Astrocyte (in vitro differentiated cells and primary cell): ENCODE measurements around the gene IGFBP7. TPM values are rescaled to one million over a fixed set of nuclear protein-coding genes. Genes with fewer than 3 reads are reported as not detected.
A peak's percentile ranks its signal among the peaks of the same experiment; 100 is the strongest.

Source experiments
- DNase-seq: peaks from one replicate; pipeline ENCODE4 v3.0.0-alpha.2; 2010; ENCODE audit warnings: low read depth
- FAIRE-seq: peaks from 2 replicates; lab custom pipeline; 2011; peaks lifted over from hg19 to GRCh38; lab: Jason Lieb, UNC
- H2AFZ ChIP-seq: 2 replicates; pipeline ENCODE4 v1.6.0; 2012; ENCODE audit warnings: low read depth, low read length, inconsistent platforms
- H3K27ac ChIP-seq: 2 replicates; pipeline ENCODE4 v1.5.1; 2011; ENCODE audit warnings: low read depth, low read length, inconsistent platforms
- H3K27me3 ChIP-seq: 2 replicates; pipeline ENCODE4 v1.6.0; 2011; ENCODE audit warnings: low read length, inconsistent platforms; ENCODE audit not compliant: insufficient read depth
- H3K36me3 ChIP-seq: 2 replicates; pipeline ENCODE4 v1.5.1; 2011; ENCODE audit warnings: low read length, inconsistent platforms; ENCODE audit not compliant: insufficient read depth
- H3K4me1 ChIP-seq: 2 replicates; pipeline ENCODE4 v1.5.1; 2011; ENCODE audit warnings: low read length, inconsistent platforms; ENCODE audit not compliant: insufficient read depth
- H3K4me2 ChIP-seq: 2 replicates; pipeline ENCODE4 v1.6.0; 2012; ENCODE audit warnings: low read length, inconsistent platforms
- H3K4me3 ChIP-seq: 2 replicates; pipeline ENCODE4 v1.5.1; 2011; ENCODE audit warnings: low read depth, mild to moderate bottlenecking, low read length, inconsistent platforms; ENCODE audit not compliant: insufficient read depth
- H3K79me2 ChIP-seq: 2 replicates; pipeline ENCODE4 v1.6.0; 2012; ENCODE audit warnings: mild to moderate bottlenecking, low read length, inconsistent platforms; ENCODE audit not compliant: insufficient read depth
- H3K9ac ChIP-seq: 2 replicates; pipeline ENCODE4 v1.6.0; 2012; ENCODE audit warnings: mild to moderate bottlenecking, low read length, inconsistent platforms
- H3K9me3 ChIP-seq: 2 replicates; pipeline ENCODE4 v1.5.1; 2012; ENCODE audit warnings: low read depth, mild to moderate bottlenecking, low read length, inconsistent platforms; ENCODE audit not compliant: insufficient read depth
- H4K20me1 ChIP-seq: 2 replicates; pipeline ENCODE4 v1.6.0; 2012; ENCODE audit warnings: low read length, inconsistent platforms; ENCODE audit not compliant: insufficient read depth
- H3K27ac Mint-ChIP-seq: one replicate; pipeline ENCODE4 v1.8.0; 2021; ENCODE audit warnings: mild to moderate bottlenecking, mixed read lengths; ENCODE audit not compliant: unreplicated experiment
- H3K27me3 Mint-ChIP-seq: one replicate; pipeline ENCODE4 v1.8.0; 2021; ENCODE audit warnings: low read depth, mixed read lengths; ENCODE audit not compliant: unreplicated experiment
- H3K36me3 Mint-ChIP-seq: one replicate; pipeline ENCODE4 v1.8.0; 2021; ENCODE audit warnings: low read depth, mixed read lengths; ENCODE audit not compliant: unreplicated experiment
- H3K4me1 Mint-ChIP-seq: one replicate; pipeline ENCODE4 v1.8.0; 2021; ENCODE audit warnings: low read depth, mixed read lengths; ENCODE audit not compliant: unreplicated experiment
- H3K4me3 Mint-ChIP-seq: one replicate; pipeline ENCODE4 v1.8.0; 2021; ENCODE audit warnings: mild to moderate bottlenecking, moderate library complexity, mixed read lengths; ENCODE audit not compliant: unreplicated experiment
- H3K9me3 Mint-ChIP-seq: one replicate; pipeline ENCODE4 v1.8.0; 2021; ENCODE audit warnings: mild to moderate bottlenecking, mixed read lengths; ENCODE audit not compliant: unreplicated experiment
- EZH2 ChIP-seq: IDR thresholded peaks from 2 replicates; pipeline ENCODE4 v1.6.1; 2012; ENCODE audit warnings: mild to moderate bottlenecking, low read length, inconsistent platforms; ENCODE audit not compliant: insufficient read depth
- total RNA-seq: library from RNA; stranded (reverse); gene quantifications from 2 replicates; pipeline ENCODE4 v1.2.1, GENCODE V29; 2021
- TF ChIP-seq, protein P1 (sequence below): IDR thresholded peaks from 2 replicates; pipeline ENCODE4 v1.5.1; 2011; ENCODE audit warnings: low read depth, mild to moderate bottlenecking, inconsistent platforms, low read length, moderate library complexity; ENCODE audit not compliant: insufficient read depth

IGFBP7 gene
- total RNA-seq, 1 donor from 2014 or later: 930 TPM

- H3K9me3 Mint-ChIP-seq: peaks cover 6% of the 10 kb centered on the region
- peaks cover 25% of the 10 kb centered on the region for H3K4me1 Mint-ChIP-seq
- no peaks in the 10 kb centered on the region for H4K20me1 ChIP-seq
- H3K4me3 Mint-ChIP-seq: no peak overlapping the region
- peaks cover 7% of the 10 kb centered on the region for H3K4me1 ChIP-seq
- FAIRE-seq (no peak), DNase-seq (no peak)
- no peaks in the 10 kb centered on the region for H3K36me3 ChIP-seq
- no peaks in the 10 kb centered on the region for H3K9me3 ChIP-seq
- no peaks in the 10 kb centered on the region for H3K27me3 ChIP-seq
- no peak overlapping the region for H3K9ac ChIP-seq
- TF ChIP-seq, protein P1, sequence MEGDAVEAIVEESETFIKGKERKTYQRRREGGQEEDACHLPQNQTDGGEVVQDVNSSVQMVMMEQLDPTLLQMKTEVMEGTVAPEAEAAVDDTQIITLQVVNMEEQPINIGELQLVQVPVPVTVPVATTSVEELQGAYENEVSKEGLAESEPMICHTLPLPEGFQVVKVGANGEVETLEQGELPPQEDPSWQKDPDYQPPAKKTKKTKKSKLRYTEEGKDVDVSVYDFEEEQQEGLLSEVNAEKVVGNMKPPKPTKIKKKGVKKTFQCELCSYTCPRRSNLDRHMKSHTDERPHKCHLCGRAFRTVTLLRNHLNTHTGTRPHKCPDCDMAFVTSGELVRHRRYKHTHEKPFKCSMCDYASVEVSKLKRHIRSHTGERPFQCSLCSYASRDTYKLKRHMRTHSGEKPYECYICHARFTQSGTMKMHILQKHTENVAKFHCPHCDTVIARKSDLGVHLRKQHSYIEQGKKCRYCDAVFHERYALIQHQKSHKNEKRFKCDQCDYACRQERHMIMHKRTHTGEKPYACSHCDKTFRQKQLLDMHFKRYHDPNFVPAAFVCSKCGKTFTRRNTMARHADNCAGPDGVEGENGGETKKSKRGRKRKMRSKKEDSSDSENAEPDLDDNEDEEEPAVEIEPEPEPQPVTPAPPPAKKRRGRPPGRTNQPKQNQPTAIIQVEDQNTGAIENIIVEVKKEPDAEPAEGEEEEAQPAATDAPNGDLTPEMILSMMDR: no peak
- TF ChIP-seq EZH2: no peak
- no peaks in the 10 kb centered on the region for H3K79me2 ChIP-seq
- H3K4me3 ChIP-seq: no peak overlapping the region
- no peak overlapping the region for H3K27ac ChIP-seq
- no peak overlapping the region for H2AFZ ChIP-seq
- H3K27me3 Mint-ChIP-seq: no peaks in the 10 kb centered on the region
- no peak overlapping the region for H3K27ac Mint-ChIP-seq
- H3K36me3 Mint-ChIP-seq: no peaks in the 10 kb centered on the region
- H3K4me2 ChIP-seq: no peak overlapping the region
Observed at GRCh38 chr4:57156242-57156990, 46.2 kb upstream of the IGFBP7 start.

GRCh38 chr4:57154926-57155325, 44.7 kb upstream of the IGFBP7 start:
- H3K4me1 Mint-ChIP-seq: peaks cover 30% of the 10 kb centered on the region
- Histone ChIP-seq H3K4me1 (peaks cover 10% of the 10 kb centered on the region), H2AFZ (no peak overlapping the region), H3K9me3 (no peaks in the 10 kb centered on the region), H3K4me3 (no peak overlapping the region), H3K4me2 (no peak overlapping the region), H3K27me3 (no peaks in the 10 kb centered on the region), H3K9ac (no peak overlapping the region), H3K27ac (no peak overlapping the region), H3K36me3 (no peaks in the 10 kb centered on the region), H3K79me2 (no peaks in the 10 kb centered on the region), H4K20me1 (no peaks in the 10 kb centered on the region)
- FAIRE-seq (no peak), DNase-seq (no peak)
- no peaks in the 10 kb centered on the region for H3K27me3 Mint-ChIP-seq
- H3K4me3 Mint-ChIP-seq: no peak overlapping the region
- H3K36me3 Mint-ChIP-seq: no peaks in the 10 kb centered on the region
- H3K9me3 Mint-ChIP-seq: peaks cover 6% of the 10 kb centered on the region
- H3K27ac Mint-ChIP-seq: no peak overlapping the region
- no peak for TF ChIP-seq EZH2
- TF ChIP-seq, protein P1: no peak

GRCh38 chr4:57154191-57154590, 44.0 kb upstream of the IGFBP7 start:
- FAIRE-seq (no peak), DNase-seq (peak; percentile 54)
- H3K4me3 Mint-ChIP-seq: no peak overlapping the region
- H3K27ac Mint-ChIP-seq: peak overlapping the region; percentile 47
- no peaks in the 10 kb centered on the region for H4K20me1 ChIP-seq
- no peaks in the 10 kb centered on the region for H3K27me3 Mint-ChIP-seq
- no peak overlapping the region for H2AFZ ChIP-seq
- H3K4me1 Mint-ChIP-seq: peaks cover 37% of the 10 kb centered on the region
- H3K36me3 Mint-ChIP-seq: no peaks in the 10 kb centered on the region
- H3K79me2 ChIP-seq: no peaks in the 10 kb centered on the region
- H3K27me3 ChIP-seq: no peaks in the 10 kb centered on the region
- peaks cover 6% of the 10 kb centered on the region for H3K9me3 Mint-ChIP-seq
- H3K4me2 ChIP-seq: peak overlapping the region; percentile 32
- H3K9ac ChIP-seq: no peak overlapping the region
- no peak for TF ChIP-seq EZH2
- TF ChIP-seq, protein P1: no peak
- H3K4me3 ChIP-seq: no peak overlapping the region
- H3K9me3 ChIP-seq: no peaks in the 10 kb centered on the region
- no peak overlapping the region for H3K27ac ChIP-seq
- no peaks in the 10 kb centered on the region for H3K36me3 ChIP-seq
- H3K4me1 ChIP-seq: peaks cover 17% of the 10 kb centered on the region
